ENCODE data around the gene EHF. TPM values are rescaled to one million over a fixed set of nuclear protein-coding genes. Genes with fewer than 3 reads are reported as not detected.

The EHF gene
- total RNA-seq, 1 donor from 2014 or later, result not detected

DNA sequence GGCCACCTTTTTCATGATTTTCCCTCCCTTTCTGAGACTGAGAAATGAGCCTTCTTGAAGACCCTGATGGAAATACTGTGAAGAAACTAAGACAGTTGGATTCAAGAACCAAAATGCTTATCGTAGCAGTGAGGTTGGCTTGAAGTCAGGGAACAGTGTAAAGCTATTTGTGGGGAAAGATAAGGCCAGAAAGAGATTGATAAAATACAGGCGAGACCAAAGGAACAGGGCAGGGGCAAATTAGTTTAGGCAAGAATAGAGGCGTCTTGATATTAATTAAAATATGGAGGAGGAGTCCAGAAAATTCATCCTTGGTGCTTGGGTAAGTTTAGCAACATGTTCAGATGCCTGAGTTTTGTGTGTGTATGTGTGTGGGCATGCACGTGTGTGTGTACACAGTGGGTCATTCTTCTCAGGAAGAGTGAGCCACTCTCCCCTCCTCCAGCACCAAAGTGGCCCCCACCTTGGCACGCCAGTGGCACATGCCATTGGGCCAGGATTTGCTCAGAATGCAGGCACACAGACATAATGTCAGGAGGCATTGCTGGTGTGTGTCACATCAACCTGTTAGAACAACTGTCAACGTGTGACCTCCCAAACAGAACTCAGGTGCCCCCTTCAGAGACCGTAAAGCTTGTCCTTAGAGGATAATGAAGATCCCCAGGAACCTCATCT is 3.9 kb upstream of the EHF start:
- H3K27me3 Mint-ChIP-seq (ENCODE audit: unreplicated experiment), result no peaks in the 10 kb centered on the region
- no peak overlapping the region for H3K4me3 Mint-ChIP-seq (ENCODE audit: unreplicated experiment)
- no peak for DNase-seq (ENCODE audit: low spot score)
- TF ChIP-seq CTCF (IDR thresholded peaks at IDR 0.05; ENCODE audit: unreplicated experiment), result no peak
- H3K9me3 Mint-ChIP-seq (ENCODE audit: unreplicated experiment), result no peaks in the 10 kb centered on the region
- no peaks in the 10 kb centered on the region for H3K4me1 Mint-ChIP-seq (ENCODE audit: unreplicated experiment)
- H3K27ac Mint-ChIP-seq (ENCODE audit: unreplicated experiment), result no peak overlapping the region
- H3K36me3 Mint-ChIP-seq (ENCODE audit: low read depth, unreplicated experiment), result no peaks in the 10 kb centered on the region

- no peak overlapping the region for H3K4me3 Mint-ChIP-seq (ENCODE audit: unreplicated experiment)
- no peak for TF ChIP-seq CTCF (IDR thresholded peaks at IDR 0.05; ENCODE audit: unreplicated experiment)
- no peak overlapping the region for H3K27ac Mint-ChIP-seq (ENCODE audit: unreplicated experiment)
- no peaks in the 10 kb centered on the region for H3K36me3 Mint-ChIP-seq (ENCODE audit: low read depth, unreplicated experiment)
- H3K27me3 Mint-ChIP-seq (ENCODE audit: unreplicated experiment), result no peaks in the 10 kb centered on the region
- H3K4me1 Mint-ChIP-seq (ENCODE audit: unreplicated experiment), result no peaks in the 10 kb centered on the region
- no peaks in the 10 kb centered on the region for H3K9me3 Mint-ChIP-seq (ENCODE audit: unreplicated experiment)
- DNase-seq (ENCODE audit: low spot score), result no peak
Observed at GRCh38 chr11:34618406-34618805, 2.5 kb upstream of the EHF start.

DNA sequence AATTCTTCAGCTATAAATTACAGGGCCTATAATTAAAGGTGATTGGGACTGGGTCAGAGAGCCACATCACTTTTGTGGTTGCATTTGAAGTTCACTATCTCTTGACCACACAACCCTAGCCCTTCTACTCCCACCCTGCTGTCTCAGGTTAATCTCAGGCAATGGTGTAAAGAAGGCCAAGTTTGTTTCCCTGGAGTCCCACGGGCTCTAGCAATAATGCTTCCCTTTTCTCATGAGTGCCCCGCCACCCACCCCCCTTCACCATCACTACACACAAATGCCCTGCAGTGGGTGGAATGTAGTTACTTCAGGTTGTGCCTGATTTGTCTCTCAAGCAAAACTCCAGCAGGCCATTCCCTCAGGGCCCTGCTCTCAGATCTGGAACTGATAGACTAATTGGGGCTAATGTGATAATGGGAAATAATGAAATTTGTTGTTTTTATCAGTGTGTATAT is 1.8 kb upstream of the EHF start:
- Mint-ChIP-seq H3K9me3 (ENCODE audit: unreplicated experiment) (no peaks in the 10 kb centered on the region), H3K36me3 (ENCODE audit: low read depth, unreplicated experiment) (no peaks in the 10 kb centered on the region), H3K27me3 (ENCODE audit: unreplicated experiment) (no peaks in the 10 kb centered on the region), H3K4me1 (ENCODE audit: unreplicated experiment) (no peaks in the 10 kb centered on the region), H3K4me3 (ENCODE audit: unreplicated experiment) (no peak overlapping the region), H3K27ac (ENCODE audit: unreplicated experiment) (no peak overlapping the region)
- TF ChIP-seq CTCF (IDR thresholded peaks at IDR 0.05; ENCODE audit: unreplicated experiment), result no peak
- no peak for DNase-seq (ENCODE audit: low spot score)

- no peak for DNase-seq (ENCODE audit: low spot score)
- H3K4me1 Mint-ChIP-seq (ENCODE audit: unreplicated experiment), result no peaks in the 10 kb centered on the region
- H3K27ac Mint-ChIP-seq (ENCODE audit: unreplicated experiment), result no peak overlapping the region
- no peak overlapping the region for H3K4me3 Mint-ChIP-seq (ENCODE audit: unreplicated experiment)
- no peak for TF ChIP-seq CTCF (IDR thresholded peaks at IDR 0.05; ENCODE audit: unreplicated experiment)
- no peaks in the 10 kb centered on the region for H3K36me3 Mint-ChIP-seq (ENCODE audit: low read depth, unreplicated experiment)
- H3K27me3 Mint-ChIP-seq (ENCODE audit: unreplicated experiment), result no peaks in the 10 kb centered on the region
- no peaks in the 10 kb centered on the region for H3K9me3 Mint-ChIP-seq (ENCODE audit: unreplicated experiment)
Observed at GRCh38 chr11:34620202-34620601, 691 bp upstream of the EHF start.

DNA sequence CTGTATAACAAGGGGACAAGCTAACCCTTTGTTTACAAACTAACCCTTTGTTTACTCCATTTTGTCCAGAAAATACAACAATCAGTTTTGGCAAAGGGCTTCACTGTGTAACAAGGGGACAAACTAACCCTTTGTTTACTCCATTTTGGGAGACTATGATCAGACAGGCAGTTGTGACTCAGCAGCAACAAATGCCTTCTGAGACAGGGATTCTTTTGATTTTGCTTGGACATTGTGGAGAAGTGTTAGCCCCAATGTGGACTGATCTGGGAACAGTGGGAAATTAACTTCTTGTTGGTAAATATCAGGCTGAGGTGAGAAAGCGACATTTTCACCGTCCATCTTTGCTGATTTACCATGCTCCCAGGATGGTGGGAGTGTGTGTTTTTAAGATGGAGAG is 983 bp downstream of the EHF start:
- no peaks in the 10 kb centered on the region for H3K9me3 Mint-ChIP-seq (ENCODE audit: unreplicated experiment)
- H3K27me3 Mint-ChIP-seq (ENCODE audit: unreplicated experiment), result peaks cover 2% of the 10 kb centered on the region
- no peak overlapping the region for H3K27ac Mint-ChIP-seq (ENCODE audit: unreplicated experiment)
- no peak for DNase-seq (ENCODE audit: low spot score)
- H3K4me1 Mint-ChIP-seq (ENCODE audit: unreplicated experiment), result no peaks in the 10 kb centered on the region
- no peak for TF ChIP-seq CTCF (IDR thresholded peaks at IDR 0.05; ENCODE audit: unreplicated experiment)
- no peaks in the 10 kb centered on the region for H3K36me3 Mint-ChIP-seq (ENCODE audit: low read depth, unreplicated experiment)
- no peak overlapping the region for H3K4me3 Mint-ChIP-seq (ENCODE audit: unreplicated experiment)

Measured in endothelial cell (in vitro differentiated cells).